ENCODE data around the gene NUP153. TPM values are rescaled to one million over a fixed set of nuclear protein-coding genes. Genes with fewer than 3 reads are reported as not detected.

Gene NUP153
- total RNA-seq, 1 donor from 2014 or later, result 13.2 TPM

GRCh38 chr6:17599877-17600526 is 106.7 kb downstream of the NUP153 start, which contains the start of gene FAM8A1:
Gene FAM8A1 (plus strand): TSS chr6:17600302. CDS start chr6:17600410, 108 bp downstream.
- FAIRE-seq, result no peak
- peak; percentile 76 for DNase-seq (ENCODE audit: low read depth)
- Histone ChIP-seq H3K4me3 (ENCODE audit: low read depth, low read length) (peak within 1 kb of the TSS; percentile 88), H3K27me3 (ENCODE audit: control insufficient read depth, insufficient read depth, low read length) (no peaks in the 10 kb centered on the region), H3K36me3 (ENCODE audit: control insufficient read depth, insufficient read depth, low read length) (no peaks in the 10 kb centered on the region)
- TF ChIP-seq, protein P1, sequence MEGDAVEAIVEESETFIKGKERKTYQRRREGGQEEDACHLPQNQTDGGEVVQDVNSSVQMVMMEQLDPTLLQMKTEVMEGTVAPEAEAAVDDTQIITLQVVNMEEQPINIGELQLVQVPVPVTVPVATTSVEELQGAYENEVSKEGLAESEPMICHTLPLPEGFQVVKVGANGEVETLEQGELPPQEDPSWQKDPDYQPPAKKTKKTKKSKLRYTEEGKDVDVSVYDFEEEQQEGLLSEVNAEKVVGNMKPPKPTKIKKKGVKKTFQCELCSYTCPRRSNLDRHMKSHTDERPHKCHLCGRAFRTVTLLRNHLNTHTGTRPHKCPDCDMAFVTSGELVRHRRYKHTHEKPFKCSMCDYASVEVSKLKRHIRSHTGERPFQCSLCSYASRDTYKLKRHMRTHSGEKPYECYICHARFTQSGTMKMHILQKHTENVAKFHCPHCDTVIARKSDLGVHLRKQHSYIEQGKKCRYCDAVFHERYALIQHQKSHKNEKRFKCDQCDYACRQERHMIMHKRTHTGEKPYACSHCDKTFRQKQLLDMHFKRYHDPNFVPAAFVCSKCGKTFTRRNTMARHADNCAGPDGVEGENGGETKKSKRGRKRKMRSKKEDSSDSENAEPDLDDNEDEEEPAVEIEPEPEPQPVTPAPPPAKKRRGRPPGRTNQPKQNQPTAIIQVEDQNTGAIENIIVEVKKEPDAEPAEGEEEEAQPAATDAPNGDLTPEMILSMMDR (IDR thresholded peaks at IDR 0.05; ENCODE audit: insufficient read depth, low read length, severe bottlenecking), result peak; percentile 67

- no peaks in the 10 kb centered on the region for H3K27me3 ChIP-seq (ENCODE audit: control insufficient read depth, insufficient read depth, low read length)
- TF ChIP-seq, protein P1 (IDR thresholded peaks at IDR 0.05; ENCODE audit: insufficient read depth, low read length, severe bottlenecking), result no peak
- H3K36me3 ChIP-seq (ENCODE audit: control insufficient read depth, insufficient read depth, low read length), result no peaks in the 10 kb centered on the region
- FAIRE-seq, result no peak
- no peak for DNase-seq (ENCODE audit: low read depth)
- H3K4me3 ChIP-seq (ENCODE audit: low read depth, low read length), result no peak overlapping the region
These were observed 110.6 kb downstream of the NUP153 start for GRCh38 chr6:17596085-17596484.

GRCh38 chr6:17593246-17593645 is 113.5 kb downstream of the NUP153 start:
- no peak for DNase-seq (ENCODE audit: low read depth)
- TF ChIP-seq, protein P1 (IDR thresholded peaks at IDR 0.05; ENCODE audit: insufficient read depth, low read length, severe bottlenecking), result no peak
- FAIRE-seq, result no peak

GRCh38 chr6:17591287-17591686 is 115.4 kb downstream of the NUP153 start:
- no peaks in the 10 kb centered on the region for H3K36me3 ChIP-seq (ENCODE audit: control insufficient read depth, insufficient read depth, low read length)
- H3K27me3 ChIP-seq (ENCODE audit: control insufficient read depth, insufficient read depth, low read length), result no peaks in the 10 kb centered on the region
- FAIRE-seq, result no peak
- no peak overlapping the region for H3K4me3 ChIP-seq (ENCODE audit: low read depth, low read length)
- TF ChIP-seq, protein P1 (IDR thresholded peaks at IDR 0.05; ENCODE audit: insufficient read depth, low read length, severe bottlenecking), result no peak
- no peak for DNase-seq (ENCODE audit: low read depth)

More at GRCh38 chr6:17593246-17593645, 113.5 kb downstream of the NUP153 start:
- no peak overlapping the region for H3K4me3 ChIP-seq (ENCODE audit: low read depth, low read length)
- H3K36me3 ChIP-seq (ENCODE audit: control insufficient read depth, insufficient read depth, low read length), result no peaks in the 10 kb centered on the region
- no peaks in the 10 kb centered on the region for H3K27me3 ChIP-seq (ENCODE audit: control insufficient read depth, insufficient read depth, low read length)

DNA sequence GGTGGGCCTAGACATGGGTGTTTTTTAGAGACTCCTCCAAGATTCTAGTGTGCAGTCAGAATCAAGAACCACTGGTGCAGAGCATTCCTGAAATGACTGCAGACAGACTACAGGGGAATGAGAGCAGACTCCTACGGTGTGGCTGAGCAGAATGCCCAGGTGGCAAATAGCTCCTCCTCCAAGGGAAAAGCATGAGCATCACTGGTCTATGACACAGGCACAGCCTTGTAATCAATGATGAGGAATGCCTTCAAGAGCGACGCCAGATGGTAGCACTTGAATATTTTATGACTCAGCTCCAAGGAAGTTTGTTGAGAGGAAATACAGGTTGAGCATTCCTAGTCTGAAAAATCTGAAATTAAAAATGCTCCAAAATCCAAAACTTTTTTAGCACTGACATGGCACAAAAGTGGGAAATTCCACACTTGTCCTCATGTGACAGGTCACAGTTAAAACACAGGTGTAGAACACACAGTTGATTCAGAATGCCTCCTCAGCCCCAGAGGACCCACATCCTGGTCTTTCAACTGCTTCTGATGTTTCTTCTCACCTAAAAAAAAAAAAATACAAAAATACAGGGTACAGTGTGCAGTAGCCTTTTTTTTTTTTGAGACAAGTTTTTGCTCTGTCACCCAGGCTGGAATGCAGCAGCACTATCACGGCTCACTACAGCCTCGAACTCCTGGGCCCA is 117.2 kb downstream of the NUP153 start:
- TF ChIP-seq, protein P1 (IDR thresholded peaks at IDR 0.05; ENCODE audit: insufficient read depth, low read length, severe bottlenecking), result peak; percentile 23
- H3K4me3 ChIP-seq (ENCODE audit: low read depth, low read length), result no peak overlapping the region
- no peaks in the 10 kb centered on the region for H3K36me3 ChIP-seq (ENCODE audit: control insufficient read depth, insufficient read depth, low read length)
- DNase-seq (ENCODE audit: low read depth) (peak; percentile 96), FAIRE-seq (peak; percentile 91)
- no peaks in the 10 kb centered on the region for H3K27me3 ChIP-seq (ENCODE audit: control insufficient read depth, insufficient read depth, low read length)

Data from bronchial epithelial cell (primary cell).